ENCODE results near the gene CTPS1.
A peak's percentile ranks its signal among the peaks of the same experiment; 100 is the strongest.

- TF ChIP-seq, protein P1, sequence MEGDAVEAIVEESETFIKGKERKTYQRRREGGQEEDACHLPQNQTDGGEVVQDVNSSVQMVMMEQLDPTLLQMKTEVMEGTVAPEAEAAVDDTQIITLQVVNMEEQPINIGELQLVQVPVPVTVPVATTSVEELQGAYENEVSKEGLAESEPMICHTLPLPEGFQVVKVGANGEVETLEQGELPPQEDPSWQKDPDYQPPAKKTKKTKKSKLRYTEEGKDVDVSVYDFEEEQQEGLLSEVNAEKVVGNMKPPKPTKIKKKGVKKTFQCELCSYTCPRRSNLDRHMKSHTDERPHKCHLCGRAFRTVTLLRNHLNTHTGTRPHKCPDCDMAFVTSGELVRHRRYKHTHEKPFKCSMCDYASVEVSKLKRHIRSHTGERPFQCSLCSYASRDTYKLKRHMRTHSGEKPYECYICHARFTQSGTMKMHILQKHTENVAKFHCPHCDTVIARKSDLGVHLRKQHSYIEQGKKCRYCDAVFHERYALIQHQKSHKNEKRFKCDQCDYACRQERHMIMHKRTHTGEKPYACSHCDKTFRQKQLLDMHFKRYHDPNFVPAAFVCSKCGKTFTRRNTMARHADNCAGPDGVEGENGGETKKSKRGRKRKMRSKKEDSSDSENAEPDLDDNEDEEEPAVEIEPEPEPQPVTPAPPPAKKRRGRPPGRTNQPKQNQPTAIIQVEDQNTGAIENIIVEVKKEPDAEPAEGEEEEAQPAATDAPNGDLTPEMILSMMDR (IDR thresholded peaks at IDR 0.05) = peak; percentile 16; the same call in 1 of the 3 replicates
- TF ChIP-seq RCOR1 (IDR thresholded peaks at IDR 0.05; ENCODE audit: low read depth, low read length) (no peak), POLR2A (IDR thresholded peaks at IDR 0.05; ENCODE audit: low read length) (no peak), CHD4 (IDR thresholded peaks at IDR 0.05; ENCODE audit: borderline replicate concordance) (no peak), CHD2 (IDR thresholded peaks at IDR 0.05; ENCODE audit: low read length, partially characterized antibody) (no peak), EP300 (IDR thresholded peaks at IDR 0.05) (peak; percentile 43 to 54; a peak in 2 of 5 replicates), JUNB (IDR thresholded peaks at IDR 0.05) (0 out of 2 replicates have a peak, but pooled peaks have one; percentile 37), PBX3 (IDR thresholded peaks at IDR 0.05) (no peak)
- TF ChIP-seq, protein P2, sequence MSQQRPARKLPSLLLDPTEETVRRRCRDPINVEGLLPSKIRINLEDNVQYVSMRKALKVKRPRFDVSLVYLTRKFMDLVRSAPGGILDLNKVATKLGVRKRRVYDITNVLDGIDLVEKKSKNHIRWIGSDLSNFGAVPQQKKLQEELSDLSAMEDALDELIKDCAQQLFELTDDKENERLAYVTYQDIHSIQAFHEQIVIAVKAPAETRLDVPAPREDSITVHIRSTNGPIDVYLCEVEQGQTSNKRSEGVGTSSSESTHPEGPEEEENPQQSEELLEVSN (IDR thresholded peaks at IDR 0.05; ENCODE audit: borderline replicate concordance, low read depth) = no peak
- TF ChIP-seq, protein P3, sequence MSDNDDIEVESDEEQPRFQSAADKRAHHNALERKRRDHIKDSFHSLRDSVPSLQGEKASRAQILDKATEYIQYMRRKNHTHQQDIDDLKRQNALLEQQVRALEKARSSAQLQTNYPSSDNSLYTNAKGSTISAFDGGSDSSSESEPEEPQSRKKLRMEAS (IDR thresholded peaks at IDR 0.05) = no peak
Measured at GRCh38 chr1:40944326-40944725, 35.2 kb upstream of the CTPS1 start.

Measured in A549 (cell line).